ENCODE measurements around the gene MARCHF9.
A peak's percentile ranks its signal among the peaks of the same experiment; 100 is the strongest.
"Not testable (repeated sequence)": the region's sequence is repeated elsewhere in the genome, so short reads cannot be mapped to it uniquely, and the experiment has no call there.

The MARCHF9 gene

GRCh38 chr12:57720606-57721595 lies 34.0 kb upstream of the MARCHF9 start:
- H3K4me3 Mint-ChIP-seq, result no peak overlapping the region
- H3K36me3 Mint-ChIP-seq, result peaks cover 86% of the 10 kb centered on the region

GRCh38 chr12:57721846-57722608 lies 32.9 kb upstream of the MARCHF9 start:
- not testable (repeated sequence) for H3K9me3 Mint-ChIP-seq; ATAC-seq; DNase-seq (ENCODE audit: low spot score in 2 of 2); H3K4me3 Mint-ChIP-seq
- peaks cover 86% of the 10 kb centered on the region for H3K36me3 Mint-ChIP-seq
- H3K27ac Mint-ChIP-seq, result peak overlapping the region; percentile 73
- H3K4me1 Mint-ChIP-seq, result peaks cover 35% of the 10 kb centered on the region

More at GRCh38 chr12:57720606-57721595, 34.0 kb upstream of the MARCHF9 start:
- H3K4me1 Mint-ChIP-seq, result peaks cover 30% of the 10 kb centered on the region
- DNase-seq (ENCODE audit: low spot score in 2 of 2) (no peak), ATAC-seq (no peak)
- peak overlapping the region; percentile 73 for H3K27ac Mint-ChIP-seq
- no peaks in the 10 kb centered on the region for H3K9me3 Mint-ChIP-seq

- H3K9me3 Mint-ChIP-seq, result no peaks in the 10 kb centered on the region
- peaks cover 39% of the 10 kb centered on the region for H3K4me1 Mint-ChIP-seq
- no peak for DNase-seq (ENCODE audit: low spot score in 2 of 2)
- ATAC-seq, result no peak
- H3K36me3 Mint-ChIP-seq, result peaks cover 82% of the 10 kb centered on the region
- H3K27ac Mint-ChIP-seq, result peak overlapping the region; percentile 83
- H3K4me3 Mint-ChIP-seq, result no peak overlapping the region
These were observed 31.9 kb upstream of the MARCHF9 start for GRCh38 chr12:57722716-57723629.

DNA sequence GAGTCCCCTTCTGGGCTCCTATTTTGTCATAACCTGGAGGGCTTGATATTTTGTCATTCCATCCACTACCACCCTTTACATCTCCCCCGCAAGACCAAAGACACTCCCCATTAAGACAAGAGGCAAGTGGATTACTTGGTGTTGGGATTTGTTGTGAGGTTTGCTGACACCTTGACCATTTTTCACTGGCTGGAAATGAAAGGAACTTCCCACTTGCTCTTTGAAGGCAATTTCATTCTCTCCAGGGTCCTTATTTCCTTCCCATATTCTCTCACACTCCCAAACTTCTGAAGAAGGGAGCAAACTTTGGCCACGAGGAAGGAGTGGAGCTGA lies 31.3 kb upstream of the MARCHF9 start:
- peaks cover 82% of the 10 kb centered on the region for H3K36me3 Mint-ChIP-seq
- DNase-seq (ENCODE audit: low spot score in 2 of 2) (no peak), ATAC-seq (no peak)
- peak overlapping the region; percentile 83 for H3K27ac Mint-ChIP-seq
- H3K4me1 Mint-ChIP-seq, result peaks cover 40% of the 10 kb centered on the region
- no peak overlapping the region for H3K4me3 Mint-ChIP-seq
- H3K9me3 Mint-ChIP-seq, result no peaks in the 10 kb centered on the region

DNA sequence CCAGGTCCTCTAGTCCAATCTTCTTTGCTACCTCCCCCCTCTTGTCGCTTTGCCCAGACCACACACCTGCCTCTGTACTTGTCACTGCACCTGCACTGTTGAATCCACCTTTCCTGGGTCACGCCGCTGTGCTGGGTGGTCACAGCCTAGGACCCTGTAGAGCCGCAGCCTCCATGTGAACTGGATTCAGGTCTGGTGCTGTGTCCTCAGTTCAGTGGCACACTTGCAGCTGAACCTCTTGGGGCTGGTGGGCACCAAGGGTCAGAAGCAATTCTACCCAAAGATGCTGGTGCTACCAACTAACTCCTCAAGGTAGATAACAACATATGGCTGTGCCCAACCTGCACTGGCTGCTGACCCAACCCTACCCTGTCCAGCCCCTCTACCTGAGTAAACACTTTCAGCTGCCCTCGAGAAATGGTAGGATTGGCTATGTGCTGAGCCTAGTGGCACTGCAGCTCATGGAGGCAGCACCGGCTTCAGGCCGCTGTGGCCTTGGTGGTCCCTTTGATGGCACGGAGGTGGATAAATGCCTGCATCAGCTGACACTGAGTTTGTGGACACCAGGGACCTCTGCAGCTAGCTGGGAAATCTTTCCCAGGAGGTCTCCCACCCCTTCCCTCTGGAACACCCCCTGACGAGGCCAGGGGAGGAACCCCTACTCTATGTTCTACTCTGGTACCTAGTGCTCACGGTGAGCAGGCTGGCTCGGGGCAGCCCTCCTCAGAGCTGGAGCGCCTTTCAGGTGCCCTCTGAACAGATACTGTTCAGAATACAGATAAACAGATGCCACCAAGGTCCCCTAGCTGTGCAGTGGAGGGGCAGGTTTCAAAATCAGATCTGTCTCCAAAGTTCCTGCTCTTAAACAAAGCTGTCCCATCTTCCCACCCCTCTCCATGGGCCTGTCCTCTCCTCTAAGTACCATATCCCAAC lies 30.6 kb upstream of the MARCHF9 start:
- Mint-ChIP-seq H3K4me3 (no peak overlapping the region), H3K27ac (peak overlapping the region; percentile 83), H3K9me3 (no peaks in the 10 kb centered on the region), H3K4me1 (peaks cover 37% of the 10 kb centered on the region), H3K36me3 (peaks cover 82% of the 10 kb centered on the region)
- ATAC-seq (no peak), DNase-seq (ENCODE audit: low spot score in 2 of 2) (no peak)

DNA sequence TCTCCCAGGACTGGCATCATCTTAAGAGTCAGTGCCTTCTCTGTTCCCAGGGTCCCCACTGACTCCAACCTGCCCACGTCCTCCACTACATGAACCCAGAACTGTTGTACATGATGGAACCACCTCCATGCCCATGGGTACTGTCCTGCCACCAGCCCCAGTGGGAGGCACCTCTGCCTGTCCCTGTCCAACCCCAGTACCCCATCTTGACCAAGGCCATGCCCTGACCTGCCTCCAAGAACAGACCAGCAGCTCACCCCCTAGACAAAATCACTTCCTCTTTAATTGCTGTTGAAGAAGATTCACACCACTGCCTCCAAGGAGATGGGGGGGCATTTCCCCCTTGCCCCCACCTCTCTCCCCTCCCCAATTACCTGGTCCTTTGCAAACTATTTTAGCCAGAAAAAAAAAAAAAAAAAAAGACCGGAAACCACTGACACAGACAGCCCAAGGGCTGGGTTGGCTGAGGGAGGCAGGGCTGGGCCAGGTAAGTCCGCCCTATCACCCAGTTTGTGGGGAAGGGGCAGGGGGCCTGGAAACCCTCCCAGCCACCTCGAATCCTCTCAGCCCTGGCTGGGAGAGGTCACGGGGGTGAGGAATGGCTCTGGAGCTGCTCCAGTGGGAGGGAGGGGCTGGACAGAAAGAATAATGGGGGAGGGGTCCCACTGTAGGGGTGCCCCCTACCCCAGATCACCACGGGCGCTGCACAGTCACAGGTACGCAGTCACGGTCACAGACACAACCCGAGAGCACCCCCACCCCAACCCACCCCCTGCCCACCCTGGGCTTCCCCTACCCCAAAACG lies 29.8 kb upstream of the MARCHF9 start:
- H3K9me3 Mint-ChIP-seq, result no peaks in the 10 kb centered on the region
- H3K4me1 Mint-ChIP-seq, result peaks cover 35% of the 10 kb centered on the region
- H3K4me3 Mint-ChIP-seq, result no peak overlapping the region
- ATAC-seq (no peak), DNase-seq (ENCODE audit: low spot score in 2 of 2) (no peak)
- H3K27ac Mint-ChIP-seq, result peak overlapping the region; percentile 83
- peaks cover 82% of the 10 kb centered on the region for H3K36me3 Mint-ChIP-seq

DNA sequence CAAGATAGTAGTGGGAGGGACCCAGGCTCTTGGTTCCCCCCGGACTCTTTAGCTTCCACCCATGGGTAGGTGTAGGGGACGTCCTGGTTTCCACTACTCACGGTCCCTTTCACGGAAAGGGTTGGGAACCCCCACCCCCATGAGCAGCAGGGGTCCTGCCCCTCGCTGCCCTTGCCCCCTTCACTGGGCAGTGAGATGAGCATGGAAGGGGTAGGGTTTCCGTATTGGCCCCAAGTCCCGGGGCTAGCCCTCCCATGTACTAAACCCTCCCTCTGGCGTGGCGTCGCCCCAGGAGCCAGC lies 29.1 kb upstream of the MARCHF9 start:
- H3K4me1 Mint-ChIP-seq, result peaks cover 35% of the 10 kb centered on the region
- peak overlapping the region; percentile 83 for H3K27ac Mint-ChIP-seq
- H3K4me3 Mint-ChIP-seq, result peak overlapping the region; percentile 52
- no peaks in the 10 kb centered on the region for H3K9me3 Mint-ChIP-seq
- DNase-seq (ENCODE audit: low spot score in 2 of 2), result no peak
- H3K36me3 Mint-ChIP-seq, result peaks cover 82% of the 10 kb centered on the region
- ATAC-seq, result no peak

DNA sequence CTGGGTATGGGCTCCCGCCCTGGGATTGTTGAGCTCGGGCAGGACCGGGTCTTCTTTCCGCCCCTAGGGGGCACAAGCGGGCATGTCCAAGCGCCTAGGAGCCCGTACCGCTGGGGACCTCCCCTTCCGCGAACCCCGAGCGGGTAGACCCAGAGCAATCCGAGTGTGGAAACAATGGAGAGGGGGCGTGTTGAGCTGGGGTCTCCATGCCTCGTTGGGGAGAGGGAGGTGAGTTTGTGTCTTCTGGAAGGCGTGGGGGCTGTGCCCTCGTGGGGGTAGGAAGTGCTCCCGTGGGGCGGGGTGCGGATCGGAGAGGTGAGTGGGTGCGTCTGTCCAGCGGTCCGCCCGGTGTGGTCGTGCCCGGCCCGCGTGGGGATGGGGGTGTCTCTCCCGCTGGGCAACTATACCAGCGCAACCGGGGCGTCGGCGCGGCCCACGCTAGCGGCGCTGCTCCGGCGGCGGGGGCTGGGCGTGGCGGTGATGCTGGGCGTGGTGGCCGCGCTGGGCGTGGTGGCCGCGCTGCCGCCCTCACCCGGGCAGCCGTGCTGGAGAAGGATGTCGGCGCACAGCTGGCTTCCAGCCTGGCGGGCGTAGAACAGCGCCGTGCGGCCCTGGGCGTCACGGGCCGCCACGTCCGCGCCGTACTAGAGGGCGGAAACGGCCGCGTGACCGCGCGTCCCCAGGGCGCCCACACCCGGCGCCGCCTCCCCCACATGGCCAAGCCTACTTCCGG lies 28.6 kb upstream of the MARCHF9 start:
- Mint-ChIP-seq H3K4me3 (peak overlapping the region; percentile 52), H3K27ac (peak overlapping the region; percentile 83), H3K4me1 (peaks cover 35% of the 10 kb centered on the region), H3K9me3 (no peaks in the 10 kb centered on the region), H3K36me3 (peaks cover 82% of the 10 kb centered on the region)
- ATAC-seq, result peak; percentile 34
- no peak for DNase-seq (ENCODE audit: low spot score in 2 of 2)

DNA sequence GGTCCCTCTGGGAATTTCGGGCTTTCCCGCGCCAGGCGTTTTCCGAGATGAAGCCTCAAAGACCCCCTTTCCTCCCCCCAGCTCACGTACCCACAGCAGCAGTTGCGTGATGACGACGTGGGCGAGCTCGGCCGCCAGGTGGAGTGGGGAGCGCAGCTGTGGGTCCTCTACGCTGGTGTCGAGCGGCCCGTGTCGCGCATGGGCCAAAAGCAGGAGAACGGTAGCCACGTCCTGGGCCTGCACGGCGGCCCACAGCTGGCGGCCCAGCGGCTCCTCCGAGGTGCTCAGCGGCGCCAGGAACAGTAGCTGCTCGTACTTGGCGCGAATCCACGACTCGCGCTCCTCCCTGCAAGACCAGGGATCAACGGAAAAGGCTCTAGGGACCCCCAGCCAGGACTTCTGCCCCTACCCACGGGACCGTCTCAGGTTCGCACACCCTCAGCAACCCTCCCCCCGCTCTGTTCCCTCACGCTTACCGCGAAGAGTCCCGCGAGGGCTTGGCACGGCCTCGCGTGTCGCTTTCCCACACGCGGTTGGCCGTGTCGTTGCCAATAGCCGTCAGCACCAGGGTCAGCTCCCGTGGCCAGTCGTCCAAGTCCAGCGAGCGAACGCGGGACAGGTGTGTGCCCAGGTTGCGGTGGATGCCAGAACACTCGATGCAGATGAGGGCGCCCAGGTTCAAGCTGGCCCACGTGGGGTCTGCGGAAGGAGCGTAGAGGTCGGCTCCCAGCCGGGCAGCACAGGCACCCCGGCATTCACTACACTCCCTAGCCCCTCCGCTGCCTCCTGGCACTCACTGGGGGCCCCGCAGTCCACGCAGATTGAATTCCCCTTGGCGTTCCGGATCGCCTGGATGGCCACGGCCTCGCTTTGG lies 27.8 kb upstream of the MARCHF9 start:
- Mint-ChIP-seq H3K4me1 (peaks cover 28% of the 10 kb centered on the region), H3K4me3 (no peak overlapping the region), H3K9me3 (no peaks in the 10 kb centered on the region), H3K27ac (no peak overlapping the region), H3K36me3 (peaks cover 82% of the 10 kb centered on the region)
- no peak for ATAC-seq
- no peak for DNase-seq (ENCODE audit: low spot score in 2 of 2)

DNA sequence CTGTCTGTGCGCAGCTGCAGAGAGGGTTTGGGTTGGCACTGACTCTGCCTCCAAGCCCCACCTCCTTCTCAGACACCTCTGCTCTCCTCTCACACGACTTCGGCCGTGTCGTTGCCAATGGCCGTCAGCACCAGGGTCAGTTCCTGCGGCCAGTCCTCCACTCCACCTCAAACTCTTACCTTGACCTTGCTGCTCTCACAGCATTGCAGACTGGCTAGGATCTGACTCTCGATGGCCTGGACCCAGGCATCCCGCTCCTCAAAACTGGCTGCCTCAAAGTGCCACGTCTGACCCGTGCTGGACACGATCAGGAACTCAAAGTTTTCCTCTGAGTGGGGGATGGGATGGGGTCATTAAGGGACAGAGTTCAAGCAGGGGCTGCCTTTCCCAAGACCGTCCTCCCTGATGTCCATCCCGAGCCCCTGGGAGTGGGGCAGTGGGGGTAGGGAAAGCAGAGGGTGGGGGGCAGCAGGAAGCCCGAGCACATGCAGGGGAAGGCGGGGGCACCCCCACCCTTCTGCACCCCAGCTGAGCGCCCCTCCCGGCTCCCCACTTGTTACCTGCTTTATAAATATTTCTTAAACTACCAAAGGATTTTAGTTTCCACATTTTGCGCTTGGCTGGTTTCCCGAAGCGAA lies 27.0 kb upstream of the MARCHF9 start:
- Mint-ChIP-seq H3K4me3 (no peak overlapping the region), H3K27ac (peak overlapping the region; percentile 16), H3K4me1 (peaks cover 28% of the 10 kb centered on the region), H3K9me3 (no peaks in the 10 kb centered on the region), H3K36me3 (peaks cover 90% of the 10 kb centered on the region)
- DNase-seq (ENCODE audit: low spot score in 2 of 2) (no peak), ATAC-seq (no peak)

DNA sequence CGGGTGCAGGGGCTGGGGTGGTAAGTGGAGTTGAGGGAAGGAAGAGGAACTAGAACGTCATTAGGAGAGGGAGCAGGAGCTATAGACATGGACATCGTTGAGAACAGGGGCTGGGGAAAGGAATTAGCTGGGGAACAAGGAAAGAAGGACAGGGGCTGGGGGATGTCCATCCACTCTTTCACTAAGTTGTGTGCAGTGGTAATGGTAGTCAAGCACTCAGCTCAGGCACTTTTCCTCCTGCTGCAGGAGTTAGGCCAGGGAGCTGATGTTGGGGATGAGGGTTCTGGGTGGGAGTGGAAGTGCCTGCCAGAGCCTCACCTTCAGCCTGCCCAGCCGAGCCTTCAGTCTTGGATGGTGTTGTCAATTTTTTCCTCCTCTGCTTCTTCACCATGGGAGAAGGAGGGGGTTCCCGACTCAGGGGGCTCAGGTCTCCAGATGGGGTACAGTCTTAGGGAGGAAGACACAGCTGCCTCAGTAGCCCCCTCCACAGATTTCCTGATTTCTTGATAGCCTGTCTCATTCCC lies 25.5 kb upstream of the MARCHF9 start:
- H3K27ac Mint-ChIP-seq, result peak overlapping the region; percentile 41

More for the DNA sequence above, 25.5 kb upstream of the MARCHF9 start:
- DNase-seq (ENCODE audit: low spot score in 2 of 2) (no peak), ATAC-seq (no peak)
- Mint-ChIP-seq H3K4me3 (no peak overlapping the region), H3K4me1 (peaks cover 23% of the 10 kb centered on the region), H3K9me3 (no peaks in the 10 kb centered on the region), H3K36me3 (peaks cover 87% of the 10 kb centered on the region)
